ENCODE results near the gene PDE3B. TPM values are rescaled to one million over a fixed set of nuclear protein-coding genes. Genes with fewer than 3 reads are reported as not detected.

Gene PDE3B
- total and polyA plus RNA-seq, 2 of the 8 experiments (the other 6 are each of a cell fraction or from before 2014, with no cell fraction given), result 2.7 to 10.9 TPM

DNA sequence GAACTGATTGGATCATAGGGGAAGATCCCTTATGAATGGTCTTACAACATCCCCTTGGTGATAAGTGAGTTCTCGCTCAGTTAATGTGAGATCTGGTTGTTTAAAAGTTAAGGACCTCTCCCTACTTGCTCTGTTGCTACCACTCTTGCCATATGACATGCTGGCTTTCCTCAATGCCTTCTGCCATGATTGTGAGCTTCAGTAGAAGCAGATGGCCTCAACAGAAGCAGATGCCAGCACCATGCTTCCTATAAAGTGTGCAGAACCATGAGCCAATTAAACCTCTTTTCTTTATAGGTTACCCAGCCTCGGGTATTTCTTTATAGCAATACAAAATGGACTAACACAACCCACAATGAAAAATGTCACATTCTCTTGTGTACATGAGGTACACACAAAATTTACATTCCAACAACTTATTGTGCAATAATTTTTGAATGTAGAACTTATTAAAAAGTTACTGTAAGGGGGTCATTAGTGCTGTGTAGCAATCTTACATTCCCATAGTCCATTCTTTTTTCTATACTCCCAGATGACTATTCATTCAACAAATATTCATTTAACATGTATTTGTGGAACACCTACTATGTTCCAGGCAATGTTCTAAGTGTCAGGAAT lies 238.1 kb downstream of the PDE3B start (continued):
- TF ChIP-seq CTBP2 (IDR thresholded peaks at IDR 0.05; ENCODE audit: borderline replicate concordance, insufficient read depth, insufficient read length, low read length) (no peak), SP4 (IDR thresholded peaks at IDR 0.05; ENCODE audit: low read length) (no peak), POU5F1 (IDR thresholded peaks at IDR 0.05; ENCODE audit: low read depth, low read length) (no peak), FOSL1 (IDR thresholded peaks at IDR 0.05; ENCODE audit: insufficient read depth, low read depth, low read length) (no peak), JUND (IDR thresholded peaks at IDR 0.05; ENCODE audit: low read length) (no peak)

Data from H1 (cell line).